H1 (cell line): ENCODE measurements around the gene TEKT4. TPM values are rescaled to one million over a fixed set of nuclear protein-coding genes. Genes with fewer than 3 reads are reported as not detected.
"Not testable (repeated sequence)": the region's sequence is repeated elsewhere in the genome, so short reads cannot be mapped to it uniquely, and the experiment has no call there.

Experiments used
- CTCF ChIA-PET: fragments of 300-600 bp; sonication (Branson Sonifier 250); formaldehyde crosslinking; loops from one replicate; lab custom pipeline; 2021; ENCODE audit not compliant: partially characterized antibody; lab: Charles Lee
- POLR2A ChIA-PET: fragments of 300-600 bp; sonication (Branson Sonifier 250); formaldehyde crosslinking; loops from one replicate; lab custom pipeline; 2021; ENCODE audit warnings: inconsistent platforms; ENCODE audit not compliant: partially characterized antibody; lab: Charles Lee
- DNase-seq, 2 experiments: peaks; one replicate each; pipeline versions ENCODE4 v3.0.0 to v3.0.0-alpha.2; 2010 to 2022; ENCODE audit warnings: low spot score in 2 of 2, low read depth in 1 of 2, mixed read lengths in 1 of 2
- FAIRE-seq: peaks from 2 replicates; lab custom pipeline; 2011; peaks lifted over from hg19 to GRCh38; lab: Jason Lieb, UNC
- H2AFZ ChIP-seq: 2 replicates; pipeline ENCODE4 v1.8.1; 2012; ENCODE audit warnings: low read length, inconsistent platforms
- H2AK5ac ChIP-seq: 2 replicates; pipeline ENCODE4 v1.6.1; 2013; ENCODE audit warnings: low read depth, low read length
- H2BK120ac ChIP-seq: replicated peaks from 2 replicates; pipeline ENCODE3; 2013; ENCODE audit warnings: low read depth, low read length, inconsistent platforms
- H2BK12ac ChIP-seq: 2 replicates; pipeline ENCODE4 v1.6.1; 2013; ENCODE audit warnings: low read depth, low read length
- H2BK15ac ChIP-seq: 2 replicates; pipeline ENCODE4 v1.6.1; 2013; ENCODE audit warnings: low read length
- H2BK20ac ChIP-seq: 2 replicates; pipeline ENCODE4 v1.6.1; 2013; ENCODE audit warnings: low read length
- H2BK5ac ChIP-seq: 2 replicates; pipeline ENCODE4 v1.6.1; 2013; ENCODE audit warnings: low read depth, low read length
- H3K14ac ChIP-seq: 2 replicates; pipeline ENCODE4 v1.6.1; 2013; ENCODE audit warnings: inconsistent platforms; ENCODE audit not compliant: insufficient read length
- H3K18ac ChIP-seq: 2 replicates; pipeline ENCODE4 v1.6.1; 2013; ENCODE audit warnings: low read length; ENCODE audit errors: extremely low read depth
- H3K23ac ChIP-seq: 2 replicates; pipeline ENCODE4 v1.6.1; 2013; ENCODE audit warnings: inconsistent platforms; ENCODE audit not compliant: insufficient read length
- H3K23me2 ChIP-seq: 2 replicates; pipeline ENCODE4 v1.6.1; 2013; ENCODE audit warnings: low read depth, low read length
- H3K27ac ChIP-seq: 2 replicates; pipeline ENCODE4 v1.6.1; 2011; ENCODE audit warnings: low read depth, low read length, inconsistent platforms
- H3K27me3 ChIP-seq, 4 experiments: replicated peaks in 1 of 4; 1 replicate in 1 of 4; 2 replicates in 3 of 4; pipeline versions ENCODE4 v1.6.1 to v1.8.1; 2011 to 2013; ENCODE audit warnings: low read length in 3 of 4, mild to moderate bottlenecking in 3 of 4, inconsistent platforms in 2 of 4, mixed read lengths in 2 of 4, moderate library complexity in 1 of 4; ENCODE audit not compliant: control insufficient read depth in 3 of 4, insufficient read depth in 3 of 4; ENCODE audit errors: extremely low read depth in 1 of 4
- H3K36me3 ChIP-seq, 4 experiments: 2 replicates each; pipeline versions ENCODE4 v1.6.1 to v1.8.1; 2011 to 2013; ENCODE audit warnings: mild to moderate bottlenecking in 4 of 4, low read length in 3 of 4, moderate library complexity in 2 of 4, control low read depth in 1 of 4, inconsistent platforms in 1 of 4; ENCODE audit not compliant: insufficient read depth in 4 of 4, control insufficient read depth in 2 of 4
- H3K4ac ChIP-seq: replicated peaks from 2 replicates; pipeline ENCODE3; 2013; ENCODE audit warnings: low read length, low read depth, mixed read lengths, inconsistent platforms; ENCODE audit not compliant: insufficient read length
- H3K4me1 ChIP-seq, 4 experiments: replicated peaks in 1 of 4; 1 replicate in 1 of 4; 2 replicates in 3 of 4; pipeline versions ENCODE4 v1.6.1 to v1.8.1; 2011 to 2013; ENCODE audit warnings: low read length in 3 of 4, inconsistent platforms in 2 of 4, mixed read lengths in 1 of 4; ENCODE audit not compliant: insufficient read depth in 4 of 4, control insufficient read depth in 3 of 4
- H3K4me2 ChIP-seq, 2 experiments: 2 replicates each; pipeline versions ENCODE4 v1.6.1 to v1.8.1; 2011 to 2013; ENCODE audit warnings: low read depth in 2 of 2, low read length in 2 of 2, control low read depth in 1 of 2, inconsistent platforms in 1 of 2, mild to moderate bottlenecking in 1 of 2; ENCODE audit not compliant: insufficient read depth in 1 of 2
- H3K4me3 ChIP-seq, 4 experiments: fragments of 200-600, 300-600 bp in 1 of 4; sonication (generic), shearing (Covaris generic), sonication (Bioruptor Twin) in 1 of 4; 2 replicates each; pipeline versions ENCODE4 v1.5.1 to v1.8.1; 2011 to 2016; ENCODE audit warnings: low read length in 4 of 4, low read depth in 3 of 4, control low read depth in 2 of 4, inconsistent platforms in 2 of 4, mild to moderate bottlenecking in 2 of 4, mixed read lengths in 1 of 4, moderate library complexity in 1 of 4; ENCODE audit not compliant: insufficient read depth in 2 of 4; ENCODE audit errors: extremely low read depth in 1 of 4
- H3K56ac ChIP-seq: replicated peaks from 2 replicates; pipeline ENCODE3; 2013; ENCODE audit warnings: low read depth, mild to moderate bottlenecking, mixed read lengths, low read length, inconsistent platforms; ENCODE audit not compliant: insufficient read length
- H3K79me1 ChIP-seq: 2 replicates; pipeline ENCODE4 v1.6.1; 2013; ENCODE audit warnings: low read depth, low read length, control low read depth
- H3K79me2 ChIP-seq, 2 experiments: 2 replicates each; pipeline versions ENCODE4 v1.6.1 to v1.8.1; 2012 to 2013; ENCODE audit warnings: low read length in 2 of 2, mild to moderate bottlenecking in 2 of 2, inconsistent platforms in 1 of 2; ENCODE audit not compliant: insufficient read depth in 2 of 2, control insufficient read depth in 1 of 2
- H3K9ac ChIP-seq, 4 experiments: replicated peaks in 1 of 4; 1 replicate in 1 of 4; 2 replicates in 3 of 4; pipeline versions ENCODE4 v1.6.1 to v1.8.1; 2011 to 2013; ENCODE audit warnings: low read depth in 3 of 4, low read length in 3 of 4, control low read depth in 2 of 4, mild to moderate bottlenecking in 2 of 4, moderate library complexity in 2 of 4, inconsistent platforms in 1 of 4; ENCODE audit errors: extremely low read depth in 1 of 4
- H3K9me3 ChIP-seq, 2 experiments: 2 replicates each; pipeline versions ENCODE4 v1.6.1 to v1.8.1; 2012 to 2013; ENCODE audit warnings: mild to moderate bottlenecking in 2 of 2, moderate library complexity in 2 of 2, control low read depth in 1 of 2, inconsistent platforms in 1 of 2, low read depth in 1 of 2, low read length in 1 of 2, mixed read lengths in 1 of 2; ENCODE audit not compliant: insufficient read depth in 2 of 2
- H4K20me1 ChIP-seq, 2 experiments: replicated peaks in 1 of 2; 2 replicates each; pipeline versions ENCODE3 to v1.8.1; 2011 to 2013; ENCODE audit warnings: inconsistent platforms in 2 of 2, low read length in 2 of 2, mild to moderate bottlenecking in 1 of 2; ENCODE audit not compliant: insufficient read depth in 2 of 2, control insufficient read depth in 1 of 2
- H4K5ac ChIP-seq: 2 replicates; pipeline ENCODE4 v1.6.1; 2013; ENCODE audit warnings: low read length, low read depth, mixed read lengths, inconsistent platforms; ENCODE audit not compliant: insufficient read length
- H4K8ac ChIP-seq: 2 replicates; pipeline ENCODE4 v1.8.0; 2013; ENCODE audit warnings: mild to moderate bottlenecking, moderate library complexity, low read length, inconsistent platforms; ENCODE audit not compliant: insufficient read depth; ENCODE audit errors: extremely low read depth
- H4K91ac ChIP-seq: replicated peaks from 2 replicates; pipeline ENCODE3; 2013; ENCODE audit warnings: low read length, mixed read lengths, inconsistent platforms; ENCODE audit not compliant: insufficient read length
- WGBS, 2 experiments: shearing (Covaris generic) in 1 of 2; methylation state at CpG; one replicate each; pipeline versions ENCODE4 v1.1.6 to v1.1.7; 2013 to 2015; ENCODE audit warnings: low lambda C conversion rate in 2 of 2, mixed read lengths in 2 of 2, inconsistent platforms in 1 of 2, low coverage in 1 of 2, missing lambda C conversion rate in 1 of 2; ENCODE audit not compliant: insufficient replicate concordance in 2 of 2, insufficient coverage in 1 of 2, insufficient read length in 1 of 2; ENCODE audit errors: extremely low coverage in 1 of 2, missing lambda C conversion rate in 1 of 2; 5-methylcytosine and 5-hydroxymethylcytosine counted together
- polyA plus RNA-seq, 7 experiments: library from polyadenylated mRNA; depleted of rRNA in 3 of 7; stranded (reverse) in 5 of 7; unstranded in 2 of 7; fragments of >200 nt in 5 of 7; fragments of 200-250 nt in 2 of 7; gene quantifications; 1 replicate in 5 of 7; 2 replicates in 1 of 7; 4 replicates in 1 of 7; pipeline versions ENCODE4 v1.2.1 to v1.2.3, GENCODE V29; 2011 to 2013; ENCODE audit warnings: missing spikeins in 2 of 7, mixed read lengths in 2 of 7
- total RNA-seq: library from RNA; stranded (reverse); fragmentation: NEBNext Ultra II Directional; extraction: Animal tissue kit (Norgen Biotek cat#: 25700); gene quantifications from 2 replicates; pipeline ENCODE4 v1.2.1, GENCODE V29; 2021

The TEKT4 gene
- total and polyA plus RNA-seq, 2 of the 8 experiments (the other 6 are each of a cell fraction or from before 2014, with no cell fraction given) = not detected

- H4K20me1 ChIP-seq, H3K14ac ChIP-seq, DNase-seq, H3K4me2 ChIP-seq, H4K91ac ChIP-seq, H2BK20ac ChIP-seq, CTCF ChIA-PET, H3K27ac ChIP-seq, H3K79me2 ChIP-seq, H3K23me2 ChIP-seq, H2AFZ ChIP-seq, H3K56ac ChIP-seq, FAIRE-seq, H3K36me3 ChIP-seq, POLR2A ChIA-PET, H3K4ac ChIP-seq, H3K79me1 ChIP-seq, H3K4me3 ChIP-seq, H3K23ac ChIP-seq, H2BK15ac ChIP-seq, H2AK5ac ChIP-seq, H4K5ac ChIP-seq, H3K9ac ChIP-seq, H2BK5ac ChIP-seq, H3K18ac ChIP-seq, H3K27me3 ChIP-seq, H3K4me1 ChIP-seq, H2BK120ac ChIP-seq, H4K8ac ChIP-seq, H2BK12ac ChIP-seq: not testable (repeated sequence)
- peaks cover 25 to 43% of the 10 kb centered on the region in 2 experiments for H3K9me3 ChIP-seq
- 83% methylated on average over 7 of the region's 7 CpGs; no CpG with 5 or more reads in 1 of the 2 experiments for WGBS, 2 experiments
Measured at GRCh38 chr2:94895273-94895672, 24.0 kb downstream of the TEKT4 start.

GRCh38 chr2:94906976-94907375 lies 35.7 kb downstream of the TEKT4 start:
- H3K9ac ChIP-seq, H4K8ac ChIP-seq, H2AFZ ChIP-seq, POLR2A ChIA-PET, H3K27me3 ChIP-seq, FAIRE-seq, H3K56ac ChIP-seq, H2BK20ac ChIP-seq, H3K23me2 ChIP-seq, H3K23ac ChIP-seq, H4K20me1 ChIP-seq, H4K5ac ChIP-seq, H2BK12ac ChIP-seq, H3K36me3 ChIP-seq, H2BK120ac ChIP-seq, DNase-seq, H3K79me1 ChIP-seq, H3K4me1 ChIP-seq, H2BK15ac ChIP-seq, H2BK5ac ChIP-seq, H4K91ac ChIP-seq, H2AK5ac ChIP-seq, CTCF ChIA-PET, H3K79me2 ChIP-seq, H3K4me2 ChIP-seq, H3K27ac ChIP-seq, H3K18ac ChIP-seq, H3K4ac ChIP-seq, H3K14ac ChIP-seq, H3K4me3 ChIP-seq: not testable (repeated sequence)
- WGBS, 2 experiments = 86% methylated on average over 4 of the region's 4 CpGs; no CpG with 5 or more reads in 1 of the 2 experiments
- peaks cover 31 to 66% of the 10 kb centered on the region in 2 experiments for H3K9me3 ChIP-seq
